GM18951 (cell line): ENCODE measurements around the gene XPR1.

ENCODE experiments used
- POLR2A ChIP-seq: IDR thresholded peaks from 4 replicates; pipeline ENCODE4 v1.6.1; 2011; ENCODE audit warnings: mild to moderate bottlenecking; ENCODE audit not compliant: insufficient read length, insufficient read depth; ENCODE audit errors: extremely low read depth
- in situ Hi-C: fragments of 300-500 bp; cut with MboI; formaldehyde crosslinking; loops from one replicate; pipeline ENCODE4 v1.12.0; 2022; ENCODE audit warnings: low sequenced_read_pairs, mixed read lengths, inconsistent platforms; ENCODE audit not compliant: unreplicated experiment

Gene XPR1

GRCh38 chr1:180881806-180882509, 250.1 kb downstream of the XPR1 start:
- in situ Hi-C loops, result loop anchor here (5.0 to 10.0 kb wide), 3 partner anchors 35 to 263 kb away; partner anchors contain the start of gene STX6
- TF ChIP-seq POLR2A, result no peak

GRCh38 chr1:180884588-180885300, 252.9 kb downstream of the XPR1 start:
- no peak for TF ChIP-seq POLR2A
- in situ Hi-C loops, result loop anchor here (5.0 to 10.0 kb wide), 3 partner anchors 33 to 260 kb away; partner anchors contain the start of gene STX6

- TF ChIP-seq POLR2A, result no peak
- in situ Hi-C loops, result loop anchor here (10.0 kb wide), 2 partner anchors 138 to 258 kb away; partner anchors contain the start of gene STX6
Observed at GRCh38 chr1:180886338-180886737, 254.5 kb downstream of the XPR1 start.

- in situ Hi-C loops, result loop anchor here (10.0 kb wide), 2 partner anchors 137 to 257 kb away; partner anchors contain the start of gene STX6
- no peak for TF ChIP-seq POLR2A
Observed at GRCh38 chr1:180887841-180888240, 256.0 kb downstream of the XPR1 start.

- TF ChIP-seq POLR2A, result no peak
- in situ Hi-C loops, result loop anchor here (10.0 kb wide), 2 partner anchors 136 to 256 kb away; partner anchors contain the start of gene STX6
Observed at GRCh38 chr1:180888870-180889269, 257.0 kb downstream of the XPR1 start.

- in situ Hi-C loops, result loop anchor here (10.0 kb wide), 2 partner anchors 135 to 255 kb away; partner anchors contain the start of gene STX6
- TF ChIP-seq POLR2A, result no peak
Observed at GRCh38 chr1:180889325-180889724, 257.5 kb downstream of the XPR1 start.

- in situ Hi-C loops, result no loop called here
- TF ChIP-seq POLR2A, result no peak
Observed at GRCh38 chr1:180892272-180892671, 260.4 kb downstream of the XPR1 start.

GRCh38 chr1:180892675-180893074, 260.9 kb downstream of the XPR1 start:
- no peak for TF ChIP-seq POLR2A
- in situ Hi-C loops, result no loop called here

GRCh38 chr1:180893614-180894013, 261.8 kb downstream of the XPR1 start:
- TF ChIP-seq POLR2A, result no peak
- in situ Hi-C loops, result no loop called here

- in situ Hi-C loops, result no loop called here
- no peak for TF ChIP-seq POLR2A
Observed at GRCh38 chr1:180896161-180896560, 264.3 kb downstream of the XPR1 start.

- no peak for TF ChIP-seq POLR2A
- in situ Hi-C loops, result no loop called here
Observed at GRCh38 chr1:180898441-180899219, 266.8 kb downstream of the XPR1 start.

GRCh38 chr1:180899262-180899661, 267.4 kb downstream of the XPR1 start:
- in situ Hi-C loops, result no loop called here
- no peak for TF ChIP-seq POLR2A

GRCh38 chr1:180901076-180901990, 269.5 kb downstream of the XPR1 start:
- no peak for TF ChIP-seq POLR2A
- in situ Hi-C loops, result no loop called here
